HTR-8/SVneo (cell line): ENCODE measurements around the gene HABP4.

Experiments used
- DNase-seq: peaks from one replicate; pipeline ENCODE4 v3.0.0; 2011; ENCODE audit warnings: low spot score, mixed read lengths; ENCODE audit not compliant: insufficient read length
- FAIRE-seq: peaks from 2 replicates; lab custom pipeline; 2011; peaks lifted over from hg19 to GRCh38; lab: Jason Lieb, UNC

The HABP4 gene

DNA sequence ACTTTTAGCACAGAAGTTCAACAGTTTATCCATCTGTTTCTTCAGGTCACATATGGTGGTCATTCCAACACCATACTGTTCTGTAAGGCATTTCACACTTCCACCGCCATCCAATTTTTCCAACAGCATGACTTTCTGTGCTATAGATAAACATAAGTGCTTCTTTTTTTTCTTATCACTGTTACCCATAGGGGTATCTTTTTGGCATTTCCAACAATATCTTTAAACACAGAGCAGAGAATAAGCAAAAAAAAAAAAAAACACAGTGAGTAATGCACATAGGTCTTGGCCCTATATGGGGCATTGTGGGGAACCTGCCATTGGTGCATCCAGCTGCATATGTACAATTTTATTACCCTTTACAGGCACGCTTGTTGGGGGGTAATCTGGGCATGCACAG, 19.6 kb upstream of the HABP4 start:
- DNase-seq (no peak), FAIRE-seq (no peak)

DNA sequence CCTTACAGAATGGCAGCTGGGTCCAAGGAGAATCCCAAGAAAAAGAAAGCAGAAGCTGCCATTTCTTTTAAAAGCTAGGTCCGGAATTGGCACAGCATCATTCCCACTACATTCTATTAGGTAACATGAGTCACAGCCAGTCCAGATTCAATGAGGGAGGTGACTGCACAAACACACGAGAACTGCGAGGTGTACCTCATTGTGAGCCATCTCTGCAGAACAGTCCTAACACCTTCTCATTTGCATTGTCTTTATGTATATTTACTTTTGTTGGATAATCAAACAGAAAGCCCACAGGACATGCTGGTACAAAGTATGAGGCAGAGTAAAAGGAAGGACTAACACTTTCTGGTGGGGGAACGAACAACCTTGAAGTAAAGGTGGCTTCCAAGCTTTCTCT, 14.6 kb upstream of the HABP4 start:
- DNase-seq (no peak), FAIRE-seq (no peak)

DNA sequence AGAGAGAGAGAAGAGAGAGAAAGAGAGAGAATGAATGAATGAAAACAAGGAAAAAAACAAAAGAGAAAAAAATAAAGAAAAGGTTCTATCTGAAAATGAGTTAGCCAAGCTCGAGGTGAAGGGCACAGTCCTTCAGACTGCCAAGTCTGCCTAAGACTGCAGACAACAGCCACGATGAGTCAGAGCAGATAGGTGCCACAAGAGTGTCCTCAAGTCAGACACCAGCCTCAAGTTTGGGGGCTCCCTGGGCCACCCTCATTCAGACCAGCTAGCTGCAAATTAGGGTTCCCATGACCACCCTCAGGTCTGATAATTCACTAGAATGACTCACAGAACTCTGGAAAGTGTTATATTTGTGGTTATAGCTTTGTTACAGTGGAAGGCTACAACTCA, 13.9 kb upstream of the HABP4 start:
- FAIRE-seq = no peak
- DNase-seq = no peak

DNA sequence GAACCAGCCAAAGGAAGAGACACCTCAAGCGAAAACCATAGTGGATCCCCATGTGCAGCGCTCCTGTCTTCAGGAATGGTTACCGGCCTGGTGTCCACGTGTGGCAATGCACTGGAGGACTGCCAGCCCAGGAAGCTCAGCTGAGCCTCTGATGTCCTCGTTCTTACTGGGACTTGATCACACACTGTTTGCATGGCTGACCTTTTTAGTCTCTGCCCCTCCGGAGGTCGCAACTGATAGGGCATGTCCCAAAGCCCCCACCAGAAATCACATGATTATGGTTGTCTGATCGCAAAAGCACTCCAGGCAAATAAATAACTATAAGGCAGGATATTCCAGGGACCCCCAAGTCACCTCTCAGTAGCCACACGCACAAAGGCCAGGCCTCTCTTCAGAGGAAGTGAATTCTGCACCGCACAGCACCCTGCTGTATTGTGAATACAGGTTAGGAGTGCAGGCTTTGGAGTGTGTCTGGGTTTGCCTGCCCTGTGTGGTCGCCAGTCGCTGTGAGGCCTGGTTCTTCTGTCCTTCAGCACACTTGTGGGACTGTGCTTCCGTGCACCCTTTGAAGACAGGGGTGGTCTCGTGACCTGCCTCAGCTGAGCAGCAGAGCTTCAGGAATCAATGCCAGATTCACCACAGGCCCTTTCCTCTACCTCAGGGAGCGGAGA, 13.4 kb upstream of the HABP4 start:
- FAIRE-seq (no peak), DNase-seq (no peak)

DNA sequence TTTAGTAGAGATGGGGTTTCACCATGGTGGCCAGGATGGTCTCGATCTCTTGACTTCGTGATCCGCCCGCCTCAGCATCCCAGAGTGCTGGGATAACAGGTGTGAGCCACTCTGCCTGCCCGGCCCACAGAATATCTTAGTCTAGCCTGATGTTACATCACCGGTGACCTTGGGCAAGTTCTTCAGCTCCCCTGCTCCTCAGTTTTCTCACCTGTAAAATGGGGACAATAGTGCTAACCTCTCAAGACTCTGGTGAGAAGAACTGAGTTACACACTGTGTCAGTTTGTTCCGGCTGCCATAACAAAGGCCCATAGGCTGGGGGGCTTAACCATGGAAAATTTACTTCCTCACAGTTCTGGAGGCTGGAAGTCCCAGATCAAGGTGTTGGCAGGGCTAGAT, 12.5 kb upstream of the HABP4 start:
- no peak for DNase-seq
- no peak for FAIRE-seq

DNA sequence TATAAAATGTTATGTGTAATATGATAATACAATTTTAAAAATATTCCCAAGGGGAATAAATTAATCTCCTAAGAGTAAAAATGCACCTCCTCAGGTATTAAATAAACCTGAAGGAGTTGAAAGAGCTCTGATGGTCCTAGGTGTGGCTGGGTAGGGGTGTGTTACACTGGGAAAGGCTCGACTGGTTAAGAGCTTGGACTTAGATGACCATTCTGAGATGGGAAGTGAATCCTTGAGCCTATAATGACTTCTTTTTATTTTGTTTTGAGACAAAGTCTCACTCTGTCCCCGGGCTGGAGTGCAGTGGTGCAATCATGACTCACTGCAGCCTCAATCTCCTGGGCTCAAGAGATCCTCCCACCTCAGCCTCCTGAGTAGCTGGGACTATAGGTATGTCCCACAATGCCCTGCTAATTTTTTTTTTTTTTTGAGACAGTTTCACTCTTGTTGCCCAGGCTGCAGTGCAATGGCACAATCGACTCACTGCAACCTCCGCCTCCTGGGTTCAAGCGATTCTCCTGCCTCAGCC, 9.2 kb upstream of the HABP4 start:
- FAIRE-seq (no peak), DNase-seq (no peak)

DNA sequence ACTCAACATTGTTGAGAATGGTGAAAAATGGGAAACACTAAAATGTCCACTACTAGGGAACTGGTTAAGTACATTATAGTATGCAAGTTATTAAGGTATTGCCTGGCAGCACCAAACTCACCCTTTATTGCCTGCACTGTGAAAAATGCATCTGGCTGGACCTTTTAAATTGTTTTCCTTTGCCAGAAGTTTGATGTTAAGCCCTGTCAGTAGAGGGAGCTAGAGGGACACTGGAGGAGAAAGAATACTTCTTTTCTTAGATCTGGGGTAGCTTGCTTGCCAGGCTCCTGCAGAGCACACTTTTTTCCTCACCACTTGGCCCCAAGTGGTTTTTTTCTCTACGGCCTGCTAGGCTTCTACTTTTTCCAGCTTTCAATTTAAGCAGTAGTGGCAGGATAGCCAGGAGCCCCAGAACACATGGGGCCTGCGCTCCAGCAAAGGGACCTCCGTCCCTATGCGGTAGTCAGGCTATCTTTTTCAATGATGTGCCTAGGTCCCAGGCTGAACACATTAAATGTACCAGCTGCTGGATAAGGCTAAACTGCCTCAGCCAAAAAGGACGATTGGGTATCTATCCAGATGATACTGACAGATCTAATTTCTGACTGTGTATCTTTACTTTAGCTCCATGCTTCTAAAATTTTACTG, 8.0 kb upstream of the HABP4 start:
- FAIRE-seq (no peak), DNase-seq (no peak)

DNA sequence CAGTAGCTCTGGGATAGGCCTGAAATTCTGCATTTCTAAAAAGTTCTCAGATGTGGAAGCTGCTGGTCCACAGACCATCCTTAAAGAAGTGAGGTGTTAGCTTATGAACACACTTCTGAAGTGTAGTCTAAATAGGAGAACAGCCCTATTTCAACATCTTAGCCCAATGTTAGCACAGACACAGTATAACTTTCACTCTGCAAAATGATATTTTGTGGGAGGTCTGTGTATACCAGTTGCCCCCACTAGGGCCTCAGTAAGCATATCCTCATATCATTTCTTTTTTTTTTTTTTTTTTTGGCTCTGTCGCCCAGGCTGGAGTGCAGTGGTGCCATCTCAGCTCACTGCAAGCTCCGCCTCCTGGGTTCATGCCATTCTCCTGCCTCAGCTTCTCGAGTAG, 7.5 kb upstream of the HABP4 start:
- DNase-seq (no peak), FAIRE-seq (no peak)

DNA sequence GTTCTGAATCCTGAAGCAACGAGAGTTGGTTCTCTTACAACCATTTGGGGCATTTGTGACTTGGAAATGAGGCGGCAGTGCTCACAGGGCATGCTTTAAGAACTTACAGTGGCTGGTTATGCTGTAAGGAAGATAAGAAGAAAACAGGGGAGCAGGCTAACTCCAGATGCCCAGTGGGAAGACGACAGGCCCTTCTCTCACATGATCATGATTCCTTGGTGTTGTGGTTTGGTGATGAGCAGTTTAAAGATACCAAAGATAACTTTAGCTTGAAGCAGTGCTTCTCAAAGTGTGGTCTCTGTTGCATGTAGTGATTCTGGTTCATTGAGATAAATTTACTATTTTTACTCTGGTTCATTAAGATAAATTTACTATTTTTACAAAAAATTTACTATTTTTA, 2.6 kb upstream of the HABP4 start:
- FAIRE-seq (no peak), DNase-seq (no peak)

DNA sequence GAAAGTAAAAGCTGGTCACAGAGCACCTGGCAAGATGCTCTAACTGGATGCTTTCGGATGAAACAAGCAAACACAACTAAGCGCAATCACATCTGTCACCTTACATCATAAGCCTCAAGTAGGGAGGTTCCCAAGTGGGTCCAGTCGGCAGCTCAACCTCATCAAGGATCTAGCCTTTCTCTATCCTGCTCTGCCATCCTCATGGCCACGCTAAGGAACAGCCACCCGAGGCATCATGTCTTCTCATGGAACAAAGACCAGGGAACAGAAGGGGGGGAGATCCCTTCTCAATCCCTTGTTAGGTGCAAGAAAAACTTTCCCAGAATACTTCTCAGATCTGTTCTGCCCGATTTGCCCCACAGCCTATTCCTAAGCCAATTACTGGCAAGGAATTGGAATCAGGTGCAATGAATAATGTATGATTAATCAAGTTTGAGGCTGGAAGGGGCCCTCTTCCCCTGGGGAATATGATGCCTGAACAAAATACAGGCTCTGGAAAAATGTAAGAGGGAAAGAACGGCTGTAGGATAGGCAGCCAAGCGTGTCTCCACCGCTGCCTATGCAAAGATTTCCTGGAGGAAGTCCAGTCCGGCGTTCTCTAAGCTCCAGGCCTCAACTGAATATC, 1.3 kb upstream of the HABP4 start:
- FAIRE-seq (no peak), DNase-seq (no peak)

DNA sequence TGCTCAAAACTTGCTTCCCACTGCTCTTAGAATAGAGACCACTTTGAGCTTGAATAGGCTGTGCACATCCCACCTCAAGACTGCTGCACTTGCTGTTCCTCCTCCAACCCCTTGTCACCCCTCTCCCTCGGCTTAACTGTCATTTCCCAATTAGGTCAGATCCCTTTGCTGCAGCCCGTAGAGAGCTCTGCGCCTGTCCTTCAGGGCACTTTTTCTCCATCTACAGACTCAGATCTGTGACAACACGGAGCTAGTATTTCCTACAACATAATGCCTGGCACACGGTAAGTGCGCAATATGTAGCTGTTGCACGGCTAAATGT, 485 bp upstream of the HABP4 start:
- DNase-seq (peak; percentile 22), FAIRE-seq (no peak)

DNA sequence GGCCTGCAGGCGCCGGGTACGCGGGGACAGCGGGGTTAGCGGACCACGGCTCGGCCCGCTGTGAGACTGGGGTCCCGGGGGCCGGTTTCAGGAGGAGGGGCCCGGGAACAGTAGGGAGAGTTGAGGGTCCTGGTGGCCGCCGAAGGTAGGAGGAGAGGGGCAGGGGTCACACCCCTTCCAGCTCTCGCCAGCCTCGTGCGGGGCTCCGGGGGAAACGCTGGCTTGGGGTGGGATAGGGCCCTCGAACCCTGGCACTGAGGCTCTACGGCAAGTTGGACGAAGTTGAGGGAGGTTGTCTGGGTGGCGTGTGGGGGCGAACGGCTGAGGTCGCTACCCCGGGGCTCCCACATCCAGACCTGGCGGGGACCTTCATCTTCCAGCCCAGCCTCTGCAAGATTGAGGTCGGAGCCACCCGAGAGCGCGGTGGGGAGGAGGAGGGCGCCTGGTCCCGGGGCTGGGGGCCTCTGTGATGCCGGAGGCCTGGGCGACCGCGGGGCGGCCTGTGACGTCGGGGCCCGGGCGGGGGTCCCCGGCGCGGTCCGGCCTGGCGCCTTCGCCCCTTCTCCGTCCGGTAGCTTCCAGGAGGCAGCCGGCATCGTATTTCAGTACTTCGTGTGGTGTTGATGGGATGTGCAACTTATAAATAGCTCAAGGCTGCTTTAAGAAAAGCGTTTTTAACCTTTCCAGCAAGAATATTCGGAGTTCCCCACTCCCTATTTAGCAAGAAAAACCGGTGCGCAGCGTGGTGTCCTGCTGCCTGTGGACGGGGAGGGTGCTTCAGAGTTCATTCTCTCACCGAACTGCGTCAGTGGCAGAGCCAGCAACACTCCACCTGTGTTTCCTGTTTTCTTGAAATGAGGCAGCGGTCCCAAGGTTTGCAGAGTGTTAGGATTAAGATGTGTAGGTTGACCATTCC, 902 bp downstream of the HABP4 start:
- FAIRE-seq (no peak), DNase-seq (no peak)

DNA sequence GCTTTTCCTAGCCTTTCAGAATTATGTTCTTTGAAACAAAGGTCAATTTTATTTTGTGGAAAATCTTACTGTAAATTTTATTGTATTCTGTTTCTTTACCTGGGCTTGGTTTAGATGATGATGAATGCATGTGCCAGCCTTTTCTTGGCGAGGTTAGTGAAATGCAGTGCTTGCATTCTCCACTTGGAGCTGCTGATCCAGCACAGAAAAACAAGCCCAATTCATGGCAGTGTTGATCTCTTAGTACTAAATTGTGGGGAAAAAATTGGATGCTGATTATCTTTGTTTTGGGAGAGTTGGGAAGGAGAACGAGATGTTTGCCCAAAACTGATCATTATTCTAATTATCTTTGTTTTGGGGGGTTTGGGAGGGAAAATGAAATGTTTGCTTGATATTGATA, 3.7 kb downstream of the HABP4 start:
- FAIRE-seq (no peak), DNase-seq (peak; percentile 35)

DNA sequence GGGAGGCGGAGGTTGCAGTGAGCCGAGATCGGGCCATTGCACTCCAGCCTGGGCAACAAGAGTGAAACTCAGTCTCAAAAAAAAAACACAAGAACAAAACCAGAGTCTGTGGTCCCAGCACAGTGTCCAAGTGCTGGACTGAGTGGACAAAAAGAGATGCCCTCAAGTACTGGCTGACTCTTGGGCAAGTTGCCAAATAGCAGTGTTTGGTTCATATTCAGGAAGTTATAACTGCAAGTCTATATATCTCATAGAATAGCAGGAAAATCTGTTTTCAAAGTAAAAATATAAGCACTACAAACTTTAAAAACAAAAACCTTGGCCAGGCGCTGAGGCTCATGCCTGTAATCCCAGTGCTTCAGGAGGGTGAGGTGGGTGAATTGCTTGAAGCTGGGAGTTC, 7.3 kb downstream of the HABP4 start:
- FAIRE-seq (no peak), DNase-seq (no peak)

DNA sequence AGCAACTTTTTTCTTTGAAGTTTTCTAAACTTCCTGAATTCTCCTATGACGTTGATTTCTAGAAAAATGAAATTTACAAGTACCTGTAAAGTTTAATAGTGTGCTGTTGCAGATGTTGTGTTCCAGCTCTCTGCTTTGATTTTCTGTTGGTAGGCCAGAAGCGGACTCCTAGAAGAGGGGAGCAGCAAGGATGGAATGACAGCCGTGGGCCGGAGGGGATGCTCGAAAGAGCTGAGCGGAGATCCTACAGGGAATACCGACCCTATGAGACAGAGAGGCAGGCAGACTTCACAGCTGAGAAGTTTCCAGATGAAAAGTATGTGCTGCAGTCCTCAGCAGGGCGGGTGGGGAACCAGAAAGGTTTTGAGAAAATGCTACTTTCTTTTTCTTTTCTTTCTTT, 8.3 kb downstream of the HABP4 start:
- no peak for FAIRE-seq
- no peak for DNase-seq

DNA sequence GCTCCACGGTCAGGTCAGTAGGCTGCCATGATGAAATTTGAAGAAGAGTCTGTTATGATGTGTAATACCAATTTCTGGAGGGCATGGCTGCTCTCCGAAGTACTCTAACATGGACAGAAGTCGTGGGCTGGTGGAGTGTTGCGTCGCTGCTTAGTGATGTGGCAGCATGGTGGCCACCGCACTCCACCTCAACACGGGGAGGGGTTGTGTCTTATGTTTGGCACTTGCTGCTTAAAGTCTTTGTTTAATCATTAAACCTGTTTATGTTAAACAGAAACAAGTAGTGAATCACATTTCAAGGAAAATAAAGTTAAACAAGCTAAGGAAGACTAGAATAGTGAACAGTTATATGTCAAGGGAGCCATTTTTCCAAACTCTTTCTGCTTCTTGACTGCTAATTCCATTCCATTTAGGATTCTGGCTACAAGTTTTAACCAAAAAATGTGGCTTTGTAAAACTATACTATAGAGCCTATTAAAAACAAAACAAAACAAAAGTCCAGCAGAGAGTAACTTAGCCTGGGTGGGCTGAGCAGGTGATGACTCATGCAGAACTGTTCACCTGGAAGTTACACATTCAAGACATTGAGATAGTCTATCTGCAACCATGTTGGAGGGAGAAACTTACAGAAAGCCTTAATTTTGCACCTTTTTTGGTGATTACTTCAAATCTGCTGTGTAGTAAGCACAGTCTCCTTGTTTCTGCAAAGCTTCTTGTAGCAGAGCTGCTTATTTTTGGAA, 9.5 kb downstream of the HABP4 start:
- DNase-seq (no peak), FAIRE-seq (no peak)

DNA sequence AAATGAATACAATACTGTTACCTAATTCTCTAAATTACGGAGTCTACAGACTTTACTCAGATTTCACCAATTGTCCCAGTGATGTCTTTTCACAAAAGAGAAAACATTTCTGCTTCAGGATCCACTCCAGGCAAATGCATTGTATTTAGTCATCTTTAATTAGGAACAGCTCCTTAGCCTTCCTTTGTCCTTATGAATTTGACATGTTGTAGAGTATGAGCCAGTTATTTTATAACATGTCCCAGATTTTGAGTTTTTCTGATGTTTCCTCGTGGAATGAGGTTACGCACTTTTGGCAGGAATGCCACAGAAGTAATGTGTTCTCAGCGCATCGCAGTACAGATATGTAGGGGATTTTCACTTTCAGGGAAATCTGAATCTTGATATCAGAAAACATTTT, 10.5 kb downstream of the HABP4 start:
- no peak for DNase-seq
- no peak for FAIRE-seq

DNA sequence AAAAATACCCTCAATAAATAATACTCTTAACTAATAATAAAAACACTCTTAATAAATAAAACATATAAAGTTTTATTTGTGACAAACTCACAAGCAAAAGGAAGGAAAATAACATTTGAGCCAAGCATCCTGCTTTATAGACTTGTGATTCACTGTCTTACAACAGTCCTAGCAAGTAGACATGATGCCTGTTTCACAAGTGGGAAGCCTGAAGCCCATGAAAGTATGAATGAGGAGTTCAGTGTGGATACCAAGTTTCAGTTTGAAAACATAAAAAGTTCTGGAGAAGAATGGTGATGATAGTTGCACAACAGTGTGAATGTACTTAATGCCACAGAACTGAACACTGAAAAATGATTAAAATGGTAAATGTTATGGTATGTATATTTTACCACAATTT, 10.9 kb downstream of the HABP4 start:
- no peak for DNase-seq
- FAIRE-seq = no peak

DNA sequence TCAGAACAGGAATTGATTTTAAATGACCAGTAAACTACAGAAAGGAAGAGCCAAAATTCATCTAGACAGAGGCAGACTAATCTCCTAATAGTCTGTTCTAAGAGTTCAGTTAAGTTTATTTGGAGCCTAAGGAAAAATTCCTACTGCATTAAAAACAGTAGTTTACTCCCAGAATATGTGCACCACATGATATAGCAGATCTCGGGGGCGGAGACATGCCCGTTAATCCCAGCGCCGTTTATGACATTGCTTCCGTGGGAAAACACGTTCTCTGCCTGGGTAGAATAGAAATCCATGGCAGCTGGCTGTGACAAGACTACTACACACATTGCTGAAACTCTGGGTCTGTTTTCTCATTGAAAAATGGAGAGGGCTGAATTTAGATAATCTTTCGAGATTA, 11.4 kb downstream of the HABP4 start:
- no peak for FAIRE-seq

DNA sequence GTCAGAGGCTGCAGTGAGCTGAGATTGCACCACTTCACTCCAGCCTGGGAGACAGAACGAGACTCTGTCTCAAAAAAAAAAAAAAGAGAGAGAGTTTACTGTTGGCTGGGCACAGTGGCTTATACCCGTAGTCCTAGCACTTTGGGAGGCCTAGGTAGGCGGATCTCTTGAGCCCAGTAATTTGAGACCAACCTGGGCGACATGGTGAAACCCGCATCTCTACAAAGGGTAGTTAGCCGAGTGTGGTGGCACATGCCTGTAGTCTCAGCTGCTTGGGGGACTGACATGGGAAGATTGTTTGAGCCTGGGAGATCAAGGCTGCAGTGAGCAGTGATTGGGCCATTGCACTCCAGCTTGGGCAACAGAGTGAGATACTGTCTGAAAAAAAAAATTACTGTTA, 12.6 kb downstream of the HABP4 start:
- no peak for DNase-seq
- no peak for FAIRE-seq

More for the DNA sequence above, 11.4 kb downstream of the HABP4 start:
- no peak for DNase-seq
